Measurements from ENCODE around the gene POMT2.
"Not testable (repeated sequence)": the region's sequence is repeated elsewhere in the genome, so short reads cannot be mapped to it uniquely, and the experiment has no call there.

Gene POMT2

DNA sequence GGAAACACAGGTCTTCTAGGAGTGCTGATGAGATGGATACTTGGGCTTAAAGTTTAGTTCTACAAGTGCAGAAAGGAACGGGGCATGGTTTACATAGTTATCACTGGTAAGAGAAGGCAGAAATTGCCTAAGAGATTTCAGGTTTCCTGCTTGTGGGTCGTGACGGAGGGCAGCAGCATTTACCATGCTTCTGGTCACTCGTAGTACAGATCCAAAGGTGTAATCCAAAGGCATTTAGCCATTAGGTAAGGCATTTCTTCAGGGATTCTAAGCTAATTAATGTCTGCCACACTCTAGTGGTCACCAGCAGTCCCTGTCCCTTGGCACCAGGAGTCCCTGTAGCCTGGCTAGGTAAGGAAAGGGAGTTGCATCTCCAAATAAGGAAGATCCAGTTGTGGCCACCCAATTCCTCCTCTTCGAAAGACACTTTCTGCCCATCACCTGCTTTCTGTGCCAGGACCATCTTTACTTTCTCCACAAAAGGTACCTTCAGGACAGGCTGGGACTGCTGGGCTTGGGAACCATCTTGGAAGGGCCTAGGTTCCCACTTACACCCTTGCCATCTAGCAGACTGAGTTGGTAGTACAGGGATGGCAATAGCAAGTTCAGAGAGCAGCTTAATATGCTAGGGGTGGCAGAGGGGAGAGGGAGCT lies 1.7 kb upstream of the POMT2 start:
- TF ChIP-seq CTCF (IDR thresholded peaks at IDR 0.05; ENCODE audit: borderline replicate concordance, control extremely low read depth, extremely low read depth, insufficient read depth, missing control alignments): no peak
- in situ Hi-C loops (cut with MboI; ENCODE audit: low sequenced_read_pairs, unreplicated experiment): no loop called here
- DNase-seq (ENCODE audit: low spot score): no peak

GRCh38 chr14:77319422-77319821 lies 1.3 kb downstream of the POMT2 start:
- in situ Hi-C loops (cut with MboI; ENCODE audit: low sequenced_read_pairs, unreplicated experiment): no loop called here
- DNase-seq (ENCODE audit: low spot score): no peak
- no peak for TF ChIP-seq CTCF (IDR thresholded peaks at IDR 0.05; ENCODE audit: borderline replicate concordance, control extremely low read depth, extremely low read depth, insufficient read depth, missing control alignments)

DNA sequence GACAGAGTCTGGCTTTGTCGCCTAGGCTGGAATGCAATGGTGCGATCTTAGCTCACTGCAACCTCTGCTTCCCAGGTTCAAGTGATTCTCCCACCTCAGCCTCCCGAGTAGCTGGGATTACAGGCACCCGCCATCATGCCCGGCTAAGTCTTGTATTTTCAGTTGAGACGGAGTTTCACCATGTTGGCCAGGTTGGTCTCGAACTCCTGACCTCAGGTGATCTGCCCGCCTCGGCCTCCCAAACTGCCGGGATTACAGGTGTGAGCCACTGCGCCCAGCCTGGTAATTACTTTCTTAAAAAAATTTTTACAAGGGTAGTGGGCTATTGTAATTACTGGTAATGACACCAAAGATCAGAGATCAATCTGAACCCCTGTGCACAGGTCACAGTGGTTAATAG lies 1.9 kb downstream of the POMT2 start:
- DNase-seq (ENCODE audit: low spot score); in situ Hi-C loops (cut with MboI; ENCODE audit: low sequenced_read_pairs, unreplicated experiment): not testable (repeated sequence)

- in situ Hi-C loops (cut with MboI; ENCODE audit: low sequenced_read_pairs, unreplicated experiment): no loop called here
- TF ChIP-seq CTCF (IDR thresholded peaks at IDR 0.05; ENCODE audit: borderline replicate concordance, control extremely low read depth, extremely low read depth, insufficient read depth, missing control alignments): no peak
- DNase-seq (ENCODE audit: low spot score): no peak
These were observed 2.6 kb downstream of the POMT2 start for GRCh38 chr14:77318006-77318553.

- in situ Hi-C loops (cut with MboI; ENCODE audit: low sequenced_read_pairs, unreplicated experiment): no loop called here
- TF ChIP-seq CTCF (IDR thresholded peaks at IDR 0.05; ENCODE audit: borderline replicate concordance, control extremely low read depth, extremely low read depth, insufficient read depth, missing control alignments): no peak
- no peak for DNase-seq (ENCODE audit: low spot score)
These were observed 3.8 kb downstream of the POMT2 start for GRCh38 chr14:77316872-77317301.

DNA sequence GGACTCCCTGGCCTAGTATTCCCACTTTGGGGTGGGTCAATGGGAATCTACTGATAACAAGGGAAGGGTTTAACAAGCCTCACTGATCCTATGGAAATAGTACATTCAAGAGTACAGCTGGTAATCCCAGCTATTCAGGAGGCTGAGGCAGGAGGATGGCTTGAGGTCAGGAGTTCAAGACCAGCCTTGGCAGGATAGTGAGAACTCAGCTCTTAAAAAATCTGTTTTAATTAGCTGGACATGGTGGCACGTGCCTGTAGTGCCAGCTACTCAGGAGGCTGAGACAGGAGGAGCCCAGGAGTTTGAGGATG lies 4.5 kb downstream of the POMT2 start:
- TF ChIP-seq CTCF (IDR thresholded peaks at IDR 0.05; ENCODE audit: borderline replicate concordance, control extremely low read depth, extremely low read depth, insufficient read depth, missing control alignments): no peak
- no peak for DNase-seq (ENCODE audit: low spot score)
- in situ Hi-C loops (cut with MboI; ENCODE audit: low sequenced_read_pairs, unreplicated experiment): no loop called here

DNA sequence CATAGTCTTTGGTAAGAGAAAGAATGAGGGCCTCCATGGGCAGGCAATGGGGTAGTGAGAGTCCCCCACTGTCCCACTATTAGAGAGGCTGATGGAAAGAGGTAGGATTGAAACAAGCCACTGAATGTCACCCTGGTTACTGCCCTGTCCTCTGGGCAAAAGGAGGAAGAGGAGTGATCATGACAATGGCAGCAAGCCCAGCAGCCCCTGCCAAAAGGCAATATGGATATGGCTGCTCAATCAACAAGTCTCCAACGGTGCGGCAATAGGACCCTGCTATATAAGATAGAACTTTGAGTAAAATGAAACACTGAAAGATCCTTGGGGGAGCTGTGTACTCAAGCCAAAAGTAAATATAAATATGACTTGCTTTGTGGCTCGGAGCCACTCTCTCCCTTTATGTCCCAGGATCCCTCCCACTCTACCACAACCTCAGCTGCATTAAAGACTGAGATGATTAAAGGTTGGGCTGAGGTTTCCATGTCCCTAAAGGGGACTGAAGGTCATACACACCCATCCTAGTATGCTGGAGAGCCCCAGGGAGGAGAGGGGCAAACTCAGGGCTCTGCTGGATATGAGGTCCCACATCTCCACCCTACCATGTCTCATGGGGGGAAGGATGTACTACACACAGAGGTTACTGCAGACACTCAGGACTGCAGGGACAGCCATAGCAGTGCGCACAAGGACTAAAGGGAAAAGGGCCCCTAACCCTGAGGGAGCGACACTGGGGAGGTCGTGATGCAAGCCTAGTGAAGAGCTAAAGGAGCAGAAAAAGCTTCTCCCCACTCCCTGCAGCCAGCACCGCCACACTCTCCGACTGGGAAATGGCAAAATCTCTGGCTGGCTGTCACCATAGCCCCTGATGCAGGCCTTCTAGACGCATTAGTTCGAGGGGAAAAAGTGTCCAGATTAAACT lies 5.9 kb downstream of the POMT2 start:
- no peak for TF ChIP-seq CTCF (IDR thresholded peaks at IDR 0.05; ENCODE audit: borderline replicate concordance, control extremely low read depth, extremely low read depth, insufficient read depth, missing control alignments)
- DNase-seq (ENCODE audit: low spot score): no peak
- in situ Hi-C loops (cut with MboI; ENCODE audit: low sequenced_read_pairs, unreplicated experiment): no loop called here

All from GM13976 (cell line).